Right lobe of liver (tissue), 6 donors: Measurements from ENCODE around the gene GNAT1. TPM values are rescaled to one million over a fixed set of nuclear protein-coding genes. Genes with fewer than 3 reads are reported as not detected.

Experiments
- ATAC-seq, 4 donors: fragments of 200-7000 bp; cut with Tn5 transposase; one replicate each; pipeline ENCODE4 v1.9.1; 2020; ENCODE audit warnings: mild to moderate bottlenecking in 4 of 4, moderate library complexity in 4 of 4
- DNase-seq, 3 donors: peaks; one replicate each; pipeline ENCODE4 v3.0.0-alpha.2; 2020
- H3K27ac ChIP-seq, 3 donors: fragments of 200-600 bp; one replicate each; pipeline ENCODE4 v1.8.0; 2022
- H3K27me3 ChIP-seq, 2 donors: fragments of 200-600 bp; one replicate each; pipeline ENCODE4 v1.8.0; 2022
- H3K36me3 ChIP-seq, 4 donors: fragments of 200-600 bp; sonication (generic) in 1 of 4; one replicate each; pipeline versions ENCODE4 v1.5.1 to v1.8.0; 2017 to 2022; ENCODE audit warnings: control low read depth in 1 of 4
- H3K4me1 ChIP-seq, 4 donors: fragments of 200-600 bp; sonication (generic) in 1 of 4; one replicate each; pipeline versions ENCODE4 v1.5.1 to v1.8.0; 2017 to 2022; ENCODE audit warnings: control low read depth in 1 of 4
- H3K4me3 ChIP-seq, 3 donors: fragments of 200-600 bp; one replicate each; pipeline ENCODE4 v1.8.0; 2022
- H3K9me3 ChIP-seq, 4 donors: fragments of 200-600 bp; sonication (generic) in 1 of 4; one replicate each; pipeline versions ENCODE4 v1.5.1 to v1.8.0; 2017 to 2022; ENCODE audit warnings: control low read depth in 1 of 4
- POLR2A ChIP-seq: fragments of 450-650 bp; IDR thresholded peaks from one replicate; pipeline ENCODE4 v1.6.1; 2017; ENCODE audit warnings: antibody characterized with exemption, mild to moderate bottlenecking
- WGBS: methylation state at CpG from one replicate; pipeline ENCODE4 v1.1.6; 2018; ENCODE audit warnings: low coverage, low lambda C conversion rate; ENCODE audit not compliant: insufficient coverage; ENCODE audit errors: missing lambda C conversion rate; 5-methylcytosine and 5-hydroxymethylcytosine counted together
- intact Hi-C, 2 donors: fragments of 100-400 bp; cut with DNase I; formaldehyde crosslinking; loops; one replicate each; pipeline versions ENCODE4 v1.11.2 to v1.14.1; 2022
- total RNA-seq, 6 experiments: library from RNA; depleted of rRNA in 2 of 6; stranded (reverse); fragments of >200 nt in 2 of 6; fragmentation: NEBNext Ultra II Directional in 3 of 6; extraction: Animal tissue kit (Norgen Biotek cat#: 25700) in 3 of 6; gene quantifications; one replicate each; pipeline versions ENCODE4 v1.1.0 to v1.2.4, GENCODE V29; 2016 to 2023
- TF ChIP-seq, protein P1 (sequence below), 4 donors: fragments of 200-600 bp in 3 of 4; fragments of 450-650 bp in 1 of 4; IDR thresholded peaks; one replicate each; pipeline versions ENCODE4 v1.5.1 to v1.8.0; 2016 to 2022; ENCODE audit warnings: antibody characterized with exemption in 4 of 4, mild to moderate bottlenecking in 2 of 4
- donor health status: DM: no; HTN: yes; CAD: no.
- donor health status: DM: no; HTN: no; CAD: no.
- donor health status: DM: no; HTN: no; CAD: no.
- donor health status: DM: no; HTN: yes; CAD: no.
- donor health status: DM: no; HTN: yes; CAD: no.

Gene GNAT1
- total RNA-seq, 6 experiments from 2014 or later, result 0.07 TPM; not detected in 5

DNA sequence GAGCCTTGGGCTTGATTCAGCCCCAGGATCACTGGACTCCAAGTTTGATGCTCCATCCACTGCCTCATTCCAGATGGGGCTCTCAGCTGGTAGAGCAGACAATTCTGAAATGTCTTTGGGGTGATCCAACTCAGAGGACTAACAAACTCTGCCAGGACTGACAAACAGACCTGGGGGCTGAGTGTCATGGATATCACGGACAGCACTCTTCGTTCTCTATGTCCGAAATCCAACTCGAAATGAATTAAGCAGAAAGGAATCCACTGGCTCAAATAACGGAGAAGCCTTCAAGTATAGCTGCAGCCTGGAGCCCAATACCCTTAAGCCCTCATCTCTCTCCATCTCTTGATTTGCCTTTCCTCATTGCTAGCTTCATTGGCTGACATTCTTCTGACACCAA is 27.9 kb downstream of the GNAT1 start:
- Histone ChIP-seq H3K4me1 (peaks cover 0 to 41% (median 11%) of the 10 kb centered on the region in 4 donors), H3K36me3 (peaks cover 0 to 53% (median 7%) of the 10 kb centered on the region in 4 donors), H3K4me3 (no peak overlapping the region), H3K27ac (no peak overlapping the region), H3K27me3 (no peaks in the 10 kb centered on the region), H3K9me3 (no peaks in the 10 kb centered on the region)
- no peak for ATAC-seq
- TF ChIP-seq, protein P1, sequence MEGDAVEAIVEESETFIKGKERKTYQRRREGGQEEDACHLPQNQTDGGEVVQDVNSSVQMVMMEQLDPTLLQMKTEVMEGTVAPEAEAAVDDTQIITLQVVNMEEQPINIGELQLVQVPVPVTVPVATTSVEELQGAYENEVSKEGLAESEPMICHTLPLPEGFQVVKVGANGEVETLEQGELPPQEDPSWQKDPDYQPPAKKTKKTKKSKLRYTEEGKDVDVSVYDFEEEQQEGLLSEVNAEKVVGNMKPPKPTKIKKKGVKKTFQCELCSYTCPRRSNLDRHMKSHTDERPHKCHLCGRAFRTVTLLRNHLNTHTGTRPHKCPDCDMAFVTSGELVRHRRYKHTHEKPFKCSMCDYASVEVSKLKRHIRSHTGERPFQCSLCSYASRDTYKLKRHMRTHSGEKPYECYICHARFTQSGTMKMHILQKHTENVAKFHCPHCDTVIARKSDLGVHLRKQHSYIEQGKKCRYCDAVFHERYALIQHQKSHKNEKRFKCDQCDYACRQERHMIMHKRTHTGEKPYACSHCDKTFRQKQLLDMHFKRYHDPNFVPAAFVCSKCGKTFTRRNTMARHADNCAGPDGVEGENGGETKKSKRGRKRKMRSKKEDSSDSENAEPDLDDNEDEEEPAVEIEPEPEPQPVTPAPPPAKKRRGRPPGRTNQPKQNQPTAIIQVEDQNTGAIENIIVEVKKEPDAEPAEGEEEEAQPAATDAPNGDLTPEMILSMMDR (IDR thresholded peaks at IDR 0.05), result no peak
- no peak for TF ChIP-seq POLR2A
- no peak for DNase-seq
- WGBS, result 88% methylated on average over 5 of the region's 5 CpGs
- intact Hi-C loops, result no loop called here

DNA sequence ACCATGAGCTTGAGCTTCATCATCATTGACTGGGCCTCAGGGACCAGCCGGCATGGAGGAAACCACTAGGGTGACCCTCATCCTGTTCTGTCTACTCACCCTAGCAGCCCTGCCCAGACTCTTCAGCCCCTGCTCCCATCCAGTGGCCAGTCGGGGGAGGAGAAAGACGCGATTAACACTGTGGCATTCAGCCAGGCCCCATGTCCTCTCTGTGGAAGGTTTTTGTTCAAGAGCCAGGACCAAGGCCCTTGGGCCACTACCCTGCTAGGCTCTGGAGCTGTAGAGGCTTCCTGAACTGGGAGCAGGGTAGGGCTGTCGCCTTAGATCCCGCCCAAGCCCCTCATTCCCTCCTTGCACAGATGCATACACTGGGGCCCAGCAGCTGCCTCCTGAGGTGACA is 28.7 kb downstream of the GNAT1 start:
- TF ChIP-seq POLR2A, result no peak
- TF ChIP-seq, protein P1 (IDR thresholded peaks at IDR 0.05), result no peak
- intact Hi-C loops, result no loop called here
- peaks cover 0 to 45% (median 7%) of the 10 kb centered on the region in 4 donors for H3K36me3 ChIP-seq
- ATAC-seq, result peak; percentile 7 to 42 (median 30)
- no peaks in the 10 kb centered on the region for H3K27me3 ChIP-seq
- H3K4me3 ChIP-seq, result no peak overlapping the region
- WGBS, result 36% methylated on average over 2 of the region's 6 CpGs
- H3K9me3 ChIP-seq, result no peaks in the 10 kb centered on the region
- DNase-seq, result peak in 2 of 3 donors; percentile 62 to 71
- peaks cover 0 to 33% (median 10%) of the 10 kb centered on the region in 4 donors for H3K4me1 ChIP-seq
- H3K27ac ChIP-seq, result peak overlapping the region in 2 of 3 donors; percentile 36 to 69

DNA sequence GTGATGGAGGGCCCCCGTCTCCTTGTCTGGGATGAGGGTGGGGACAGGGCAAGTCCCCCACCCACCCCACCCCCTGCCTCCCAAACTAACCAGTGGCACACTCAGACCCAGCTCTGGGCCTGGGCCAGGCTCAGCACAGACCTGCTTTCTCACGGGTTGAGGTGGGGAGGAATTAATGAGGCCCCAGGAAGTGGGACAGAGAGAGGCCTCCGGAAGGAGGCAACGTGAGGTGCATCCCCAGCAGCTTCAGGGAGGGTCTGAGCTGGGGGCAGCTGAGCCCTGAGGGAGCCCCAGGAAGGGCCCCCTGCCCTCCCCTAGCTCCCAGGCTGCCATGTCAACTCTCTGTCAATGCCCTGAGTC is 29.6 kb downstream of the GNAT1 start:
- Histone ChIP-seq H3K36me3 (peaks cover 0 to 37% (median 7%) of the 10 kb centered on the region in 4 donors), H3K9me3 (no peaks in the 10 kb centered on the region), H3K4me1 (peaks cover 0 to 36% (median 10%) of the 10 kb centered on the region in 4 donors), H3K4me3 (no peak overlapping the region), H3K27ac (peak overlapping the region; percentile 24 to 69 (median 56)), H3K27me3 (no peaks in the 10 kb centered on the region)
- TF ChIP-seq, protein P1 (IDR thresholded peaks at IDR 0.05), result no peak
- TF ChIP-seq POLR2A, result no peak
- peak in 3 of 4 donors; percentile 5 to 38 (median 21) for ATAC-seq
- no CpG with 5 or more reads among the region's 4 CpGs for WGBS
- intact Hi-C loops, result no loop called here
- DNase-seq, result peak in 1 of 3 donors; percentile 44

DNA sequence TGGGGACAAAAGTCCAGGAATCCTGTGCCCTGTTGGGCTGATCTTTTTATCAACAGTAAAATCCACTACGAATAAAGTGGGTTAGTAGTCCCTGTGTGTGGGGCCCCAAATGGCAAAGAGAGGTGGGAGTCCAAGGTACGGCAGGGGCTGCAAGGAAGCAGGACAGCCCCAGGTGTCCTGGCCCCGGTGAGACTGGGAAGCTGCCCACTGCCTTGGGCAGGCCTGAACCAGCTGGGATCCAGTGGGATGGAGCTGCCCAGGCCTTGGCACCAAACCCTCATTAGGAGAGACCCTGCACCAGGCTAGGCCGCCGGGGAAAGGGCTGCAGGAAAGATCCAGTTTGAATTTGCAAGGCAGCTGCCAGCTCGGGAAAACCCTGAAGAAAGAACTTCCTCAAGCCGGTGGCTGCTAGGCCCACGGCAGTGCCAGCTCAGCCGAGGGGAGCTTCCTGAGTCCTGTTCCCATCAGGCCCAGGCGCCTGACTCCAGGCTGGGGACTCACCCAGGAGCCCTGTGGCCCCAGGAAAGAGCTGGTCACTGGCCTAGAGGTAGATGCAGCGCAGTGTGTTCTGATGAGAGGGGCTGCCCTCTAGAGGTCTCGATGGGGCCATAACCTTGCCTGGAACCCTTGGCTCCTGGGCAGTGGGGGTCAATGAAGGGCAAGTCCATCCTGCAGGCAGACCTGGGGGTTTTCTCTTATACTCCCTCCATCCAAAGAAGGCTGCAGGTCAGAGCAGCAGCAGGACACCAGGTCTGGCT is 30.2 kb downstream of the GNAT1 start:
- Histone ChIP-seq H3K9me3 (no peaks in the 10 kb centered on the region), H3K4me1 (peaks cover 0 to 41% (median 10%) of the 10 kb centered on the region in 4 donors), H3K27ac (peak overlapping the region; percentile 24 to 69 (median 56)), H3K36me3 (peaks cover 0 to 31% (median 6%) of the 10 kb centered on the region in 4 donors), H3K4me3 (no peak overlapping the region), H3K27me3 (no peaks in the 10 kb centered on the region)
- 45% methylated on average over 2 of the region's 12 CpGs for WGBS
- TF ChIP-seq POLR2A, result no peak
- TF ChIP-seq, protein P1 (IDR thresholded peaks at IDR 0.05), result peak; percentile 33 to 56 (median 45)
- intact Hi-C loops, result no loop called here
- ATAC-seq (peak; percentile 75 to 81 (median 76)), DNase-seq (peak; percentile 66 to 82 (median 79))
